GM12878 (cell line): ENCODE results near the gene ADGRL3. TPM values are rescaled to one million over a fixed set of nuclear protein-coding genes. Genes with fewer than 3 reads are reported as not detected.

Experiments
- ATAC-seq: fragments of 200-7000 bp; cut with Tn5 transposase; 3 replicates; pipeline ENCODE4 v1.9.1; 2020; ENCODE audit warnings: mild to moderate bottlenecking, moderate library complexity
- BruUV-seq: library from RNA; stranded (reverse); fragments of 400-500 nt; replicated peaks from 2 replicates; lab custom pipeline; 2021; lab: Mats Ljungman, UMichigan
- CTCF ChIA-PET: fragments of 300-600 bp; sonication (Branson Sonifier 250); formaldehyde crosslinking; extraction: SDS; loops from one replicate; lab custom pipeline; 2021; ENCODE audit warnings: inconsistent platforms; lab: Yijun Ruan, JAX
- POLR2A ChIA-PET: fragments of 350-600 bp; formaldehyde crosslinking; extraction: SDS; loops from one replicate; lab custom pipeline; 2021; ENCODE audit warnings: inconsistent platforms; lab: Charles Lee
- RAD21 ChIA-PET: fragments of 300-600 bp; sonication (Branson Sonifier 250); formaldehyde crosslinking; loops from one replicate; lab custom pipeline; 2023; ENCODE audit warnings: antibody characterized with exemption; ENCODE audit not compliant: unreplicated experiment; lab: Charles Lee
- SMC1A ChIA-PET: fragments of 300-600 bp; sonication (Branson Sonifier 250); formaldehyde crosslinking; loops from one replicate; lab custom pipeline; 2023; ENCODE audit not compliant: unreplicated experiment, uncharacterized antibody; lab: Charles Lee
- DNase-seq: peaks from one replicate; pipeline ENCODE4 v3.0.0-alpha.2; 2011; ENCODE audit warnings: low read depth, low spot score
- FAIRE-seq: peaks from 3 replicates; lab custom pipeline; 2011; peaks lifted over from hg19 to GRCh38; lab: Jason Lieb, UNC
- H2AFZ ChIP-seq: 2 replicates; pipeline ENCODE4 v1.6.0; 2011; ENCODE audit warnings: low read depth, low read length, control low read depth; ENCODE audit not compliant: control insufficient read depth
- H3K27ac ChIP-seq: 2 replicates; pipeline ENCODE4 v1.5.1; 2011; ENCODE audit warnings: control low read depth; ENCODE audit not compliant: control insufficient read depth, insufficient read depth
- H3K27me3 ChIP-seq, 2 experiments: replicated peaks in 1 of 2; 2 replicates each; pipeline versions ENCODE4 v1.6.0 to v1.6.1; 2011; ENCODE audit warnings: low read length in 1 of 2; ENCODE audit not compliant: control insufficient read depth in 2 of 2, insufficient read depth in 2 of 2
- H3K36me3 ChIP-seq, 2 experiments: 2 replicates each; pipeline ENCODE4 v1.5.1; 2011; ENCODE audit warnings: low read length in 1 of 2; ENCODE audit not compliant: control insufficient read depth in 2 of 2, insufficient read depth in 2 of 2
- H3K4me1 ChIP-seq: 2 replicates; pipeline ENCODE4 v1.6.1; 2011; ENCODE audit warnings: mild to moderate bottlenecking, low read length, moderate library complexity, mixed read lengths; ENCODE audit not compliant: control insufficient read depth, insufficient read depth
- H3K4me2 ChIP-seq: 2 replicates; pipeline ENCODE4 v1.6.0; 2011; ENCODE audit warnings: control low read depth; ENCODE audit not compliant: control insufficient read depth, insufficient read depth
- H3K4me3 ChIP-seq: fragments of 200-600 bp; sonication (generic); 2 replicates; pipeline ENCODE4 v1.5.1; 2016
- H3K79me2 ChIP-seq: 2 replicates; pipeline ENCODE4 v1.6.0; 2011; ENCODE audit warnings: low read length; ENCODE audit not compliant: control insufficient read depth, insufficient read depth
- H3K9ac ChIP-seq: 2 replicates; pipeline ENCODE4 v1.8.0; 2011; ENCODE audit warnings: low read length, control low read depth, mixed read lengths; ENCODE audit not compliant: control insufficient read depth, insufficient read depth
- H3K9me3 ChIP-seq: replicated peaks from 3 replicates; pipeline ENCODE4 v1.5.1; 2011; ENCODE audit warnings: mild to moderate bottlenecking, low read length; ENCODE audit not compliant: control insufficient read depth, insufficient read depth
- H4K20me1 ChIP-seq: 2 replicates; pipeline ENCODE4 v1.6.0; 2011; ENCODE audit not compliant: control insufficient read depth, insufficient read depth
- MTA3 ChIP-seq: IDR thresholded peaks from 2 replicates; pipeline ENCODE4 v1.6.1; 2012; ENCODE audit warnings: low read length, inconsistent platforms, borderline replicate concordance
- SIN3A ChIP-seq: IDR thresholded peaks from 2 replicates; pipeline ENCODE4 v1.6.1; 2012; ENCODE audit warnings: low read depth, low read length, improper control_type of control experiment
- SRF ChIP-seq, 2 experiments: IDR thresholded peaks; 2 replicates each; pipeline ENCODE4 v1.6.1; 2011; ENCODE audit warnings: low read depth in 2 of 2, low read length in 2 of 2, mild to moderate bottlenecking in 1 of 2, moderate library complexity in 1 of 2
- ZNF384 ChIP-seq: IDR thresholded peaks from 2 replicates; pipeline ENCODE4 v1.6.1; 2012; ENCODE audit warnings: low read depth, mild to moderate bottlenecking, low read length, improper control_type of control experiment, borderline replicate concordance
- WGBS: methylation state at CpG from one replicate; pipeline ENCODE4 v1.1.6; 2016; ENCODE audit warnings: low lambda C conversion rate; ENCODE audit not compliant: insufficient replicate concordance, insufficient coverage; ENCODE audit errors: missing lambda C conversion rate; 5-methylcytosine and 5-hydroxymethylcytosine counted together
- in situ Hi-C: fragments of 300-500 bp; cut with MboI; formaldehyde crosslinking; loops from 9 replicates; pipeline ENCODE4 v1.14.3; 2018; ENCODE audit warnings: mixed read lengths
- intact Hi-C: fragments of 100-400 bp; cut with micrococcal nuclease; formaldehyde crosslinking; loops from one replicate; pipeline ENCODE4 v1.14.2; 2022; ENCODE audit not compliant: unreplicated experiment
- polyA plus RNA-seq, 11 experiments: library from polyadenylated mRNA; depleted of rRNA in 4 of 11; unstranded in 6 of 11; stranded (reverse) in 5 of 11; fragments of >200 nt; fragmentation: Nextera tagmentation in 4 of 11; fragmentation: Illumina TruSeq in 1 of 11; extraction: Ambion mirVana in 4 of 11; extraction: Trizol in 1 of 11; gene quantifications; 1 replicate in 1 of 11; 2 replicates in 10 of 11; pipeline versions ENCODE4 v1.2.1 to v1.2.3, GENCODE V29; 2011 to 2016; ENCODE audit warnings: inconsistent platforms in 2 of 11, missing spikeins in 2 of 11, low read depth in 1 of 11
- total RNA-seq, 4 experiments: library from RNA; depleted of rRNA in 3 of 4; stranded (reverse); fragments of >200 nt in 3 of 4; fragmentation: Illumina TruSeq in 1 of 4; extraction: Trizol in 1 of 4; gene quantifications; 2 replicates each; pipeline versions ENCODE4 v1.2.1 to v1.2.3, GENCODE V29; 2013 to 2021

The ADGRL3 gene
- total and polyA plus RNA-seq, 10 of the 15 experiments (the other 5 are each of a cell fraction or from before 2014, with no cell fraction given): 1.1 TPM; not detected in 9

GRCh38 chr4:61160478-61160877, 39.6 kb upstream of the ADGRL3 start:
- RAD21 ChIA-PET: no interaction called here
- Histone ChIP-seq H3K27ac (no peak overlapping the region), H3K79me2 (no peaks in the 10 kb centered on the region), H3K4me2 (no peak overlapping the region), H3K4me1 (no peaks in the 10 kb centered on the region), H3K27me3 (no peaks in the 10 kb centered on the region), H3K36me3 (no peaks in the 10 kb centered on the region), H3K9me3 (no peaks in the 10 kb centered on the region), H3K4me3 (no peak overlapping the region), H2AFZ (no peak overlapping the region)
- CTCF ChIA-PET: no interaction called here
- intact Hi-C loops: no loop called here
- BruUV-seq: no TSS peak
- ATAC-seq: no peak
- 58% methylated on average over 2 of the region's 2 CpGs for WGBS
- SMC1A ChIA-PET: no interaction called here
- no peak for FAIRE-seq
- POLR2A ChIA-PET: no interaction called here
- no peak for TF ChIP-seq SIN3A
- TF ChIP-seq, all 136 proteins: peak for 0
- in situ Hi-C loops: no loop called here
- DNase-seq: no peak
- H3K9ac ChIP-seq: no peak overlapping the region
- no peaks in the 10 kb centered on the region for H4K20me1 ChIP-seq

GRCh38 chr4:61162116-61162515, 38.0 kb upstream of the ADGRL3 start:
- no peak for ATAC-seq
- H3K27ac ChIP-seq: no peak overlapping the region
- ChIA-PET RAD21 (no interaction called here), POLR2A (no interaction called here), CTCF (no interaction called here)
- no peak for DNase-seq
- no peak for FAIRE-seq
- 0% methylated on average over 1 of the region's 1 CpG for WGBS
- no peak overlapping the region for H2AFZ ChIP-seq
- no peaks in the 10 kb centered on the region for H3K4me1 ChIP-seq
- H3K4me2 ChIP-seq: no peak overlapping the region
- TF ChIP-seq ZNF384: no peak
- no peak for TF ChIP-seq MTA3
- no peak for TF ChIP-seq SRF (IDR thresholded peaks at IDR 0.05; ENCODE audit: low read depth in 2 of 2, low read length in 2 of 2)
- TF ChIP-seq, all 136 proteins: peak for 0
- Histone ChIP-seq H4K20me1 (no peaks in the 10 kb centered on the region), H3K4me3 (no peak overlapping the region), H3K9me3 (no peaks in the 10 kb centered on the region), H3K9ac (no peak overlapping the region), H3K36me3 (no peaks in the 10 kb centered on the region), H3K27me3 (no peaks in the 10 kb centered on the region), H3K79me2 (no peaks in the 10 kb centered on the region)
- in situ Hi-C loops (no loop called here), intact Hi-C loops (no loop called here)
- BruUV-seq: no TSS peak
- SMC1A ChIA-PET: no interaction called here
